ENCODE results near the gene ULK4.

The ULK4 gene

DNA sequence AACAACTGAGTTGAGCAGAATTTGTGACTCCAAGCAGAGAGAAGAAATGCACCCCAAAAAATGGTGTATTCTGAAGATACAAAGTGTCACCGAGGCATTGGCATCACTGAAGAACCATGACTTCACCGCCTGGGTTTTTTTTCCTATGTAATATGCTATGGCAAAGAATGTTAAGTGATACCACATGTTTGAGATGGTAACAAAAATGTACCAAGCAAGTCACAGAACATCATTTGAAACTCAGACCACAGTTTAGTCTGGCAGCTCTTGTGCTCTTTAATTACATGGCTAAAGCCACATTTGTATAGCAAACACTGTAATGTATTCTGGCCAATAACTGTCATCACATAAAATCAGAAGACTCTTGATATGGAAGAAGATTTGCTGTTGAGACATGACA lies 323.5 kb downstream of the ULK4 start:
- Histone ChIP-seq H3K27me3 (ENCODE audit: control insufficient read depth, low read length) (no peaks in the 10 kb centered on the region), H3K4me3 (ENCODE audit: low read length) (no peak overlapping the region)

DNA sequence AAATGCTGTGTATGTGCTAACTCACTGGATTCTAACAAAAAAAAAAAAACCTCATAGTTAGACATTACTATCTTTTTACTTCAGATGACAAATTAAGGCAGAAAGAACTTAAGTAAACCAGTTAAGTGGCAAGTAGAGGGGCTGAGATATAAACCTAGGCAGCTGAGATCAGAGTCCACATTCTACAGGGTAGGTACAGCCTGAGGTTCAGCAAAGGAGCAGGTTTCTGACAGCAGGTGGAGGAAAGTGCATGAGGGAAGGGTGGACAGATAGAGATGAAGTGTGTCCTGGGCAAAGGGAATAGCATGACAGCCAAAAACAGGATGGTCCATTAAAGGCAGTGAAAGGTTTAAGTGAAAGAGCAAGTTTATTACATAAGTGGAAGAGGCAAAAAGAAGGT lies 329.2 kb downstream of the ULK4 start:
- H3K27ac ChIP-seq (ENCODE audit: low read depth, low read length), result no peak overlapping the region
- H3K4me3 ChIP-seq (ENCODE audit: low read length), result no peak overlapping the region
- no peaks in the 10 kb centered on the region for H3F3A ChIP-seq (ENCODE audit: control insufficient read depth, insufficient read depth)
- no peak overlapping the region for H3K4me2 ChIP-seq (ENCODE audit: low read length)
- H3K9me2 ChIP-seq (replicated peaks; ENCODE audit: control insufficient read depth, low read length), result no peaks in the 10 kb centered on the region
- no peaks in the 10 kb centered on the region for H4K20me1 ChIP-seq (ENCODE audit: control insufficient read depth, insufficient read depth, low read depth, low read length)
- no peaks in the 10 kb centered on the region for H3K36me3 ChIP-seq (ENCODE audit: control insufficient read depth, low read length)
- no peak for TF ChIP-seq EZH2phosphoT487 (IDR thresholded peaks at IDR 0.05; ENCODE audit: borderline replicate concordance, low read length)
- TF ChIP-seq, protein P1, sequence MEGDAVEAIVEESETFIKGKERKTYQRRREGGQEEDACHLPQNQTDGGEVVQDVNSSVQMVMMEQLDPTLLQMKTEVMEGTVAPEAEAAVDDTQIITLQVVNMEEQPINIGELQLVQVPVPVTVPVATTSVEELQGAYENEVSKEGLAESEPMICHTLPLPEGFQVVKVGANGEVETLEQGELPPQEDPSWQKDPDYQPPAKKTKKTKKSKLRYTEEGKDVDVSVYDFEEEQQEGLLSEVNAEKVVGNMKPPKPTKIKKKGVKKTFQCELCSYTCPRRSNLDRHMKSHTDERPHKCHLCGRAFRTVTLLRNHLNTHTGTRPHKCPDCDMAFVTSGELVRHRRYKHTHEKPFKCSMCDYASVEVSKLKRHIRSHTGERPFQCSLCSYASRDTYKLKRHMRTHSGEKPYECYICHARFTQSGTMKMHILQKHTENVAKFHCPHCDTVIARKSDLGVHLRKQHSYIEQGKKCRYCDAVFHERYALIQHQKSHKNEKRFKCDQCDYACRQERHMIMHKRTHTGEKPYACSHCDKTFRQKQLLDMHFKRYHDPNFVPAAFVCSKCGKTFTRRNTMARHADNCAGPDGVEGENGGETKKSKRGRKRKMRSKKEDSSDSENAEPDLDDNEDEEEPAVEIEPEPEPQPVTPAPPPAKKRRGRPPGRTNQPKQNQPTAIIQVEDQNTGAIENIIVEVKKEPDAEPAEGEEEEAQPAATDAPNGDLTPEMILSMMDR (IDR thresholded peaks at IDR 0.05; ENCODE audit: low read depth, low read length, poor library complexity, severe bottlenecking), result no peak
- H3K79me2 ChIP-seq (ENCODE audit: control insufficient read depth, low read length), result no peaks in the 10 kb centered on the region
- no peaks in the 10 kb centered on the region for H3K9me3 ChIP-seq (ENCODE audit: control insufficient read depth, insufficient read depth, low read length)
- H3K4me1 ChIP-seq (ENCODE audit: control insufficient read depth, low read length), result no peaks in the 10 kb centered on the region
- H3K27me3 ChIP-seq (ENCODE audit: control insufficient read depth, low read length), result no peaks in the 10 kb centered on the region

More for the DNA sequence above, 323.5 kb downstream of the ULK4 start:
- H3K36me3 ChIP-seq (ENCODE audit: control insufficient read depth, low read length), result no peaks in the 10 kb centered on the region
- H4K20me1 ChIP-seq (ENCODE audit: control insufficient read depth, insufficient read depth, low read depth, low read length), result no peaks in the 10 kb centered on the region
- TF ChIP-seq, protein P1 (IDR thresholded peaks at IDR 0.05; ENCODE audit: low read depth, low read length, poor library complexity, severe bottlenecking), result no peak
- TF ChIP-seq EZH2phosphoT487 (IDR thresholded peaks at IDR 0.05; ENCODE audit: borderline replicate concordance, low read length), result no peak
- no peak overlapping the region for H3K4me2 ChIP-seq (ENCODE audit: low read length)
- no peaks in the 10 kb centered on the region for H3K79me2 ChIP-seq (ENCODE audit: control insufficient read depth, low read length)
- H3K27ac ChIP-seq (ENCODE audit: low read depth, low read length), result no peak overlapping the region
- no peaks in the 10 kb centered on the region for H3F3A ChIP-seq (ENCODE audit: control insufficient read depth, insufficient read depth)
- H3K9me2 ChIP-seq (replicated peaks; ENCODE audit: control insufficient read depth, low read length), result no peaks in the 10 kb centered on the region
- H3K4me1 ChIP-seq (ENCODE audit: control insufficient read depth, low read length), result no peaks in the 10 kb centered on the region
- no peaks in the 10 kb centered on the region for H3K9me3 ChIP-seq (ENCODE audit: control insufficient read depth, insufficient read depth, low read length)

DNA sequence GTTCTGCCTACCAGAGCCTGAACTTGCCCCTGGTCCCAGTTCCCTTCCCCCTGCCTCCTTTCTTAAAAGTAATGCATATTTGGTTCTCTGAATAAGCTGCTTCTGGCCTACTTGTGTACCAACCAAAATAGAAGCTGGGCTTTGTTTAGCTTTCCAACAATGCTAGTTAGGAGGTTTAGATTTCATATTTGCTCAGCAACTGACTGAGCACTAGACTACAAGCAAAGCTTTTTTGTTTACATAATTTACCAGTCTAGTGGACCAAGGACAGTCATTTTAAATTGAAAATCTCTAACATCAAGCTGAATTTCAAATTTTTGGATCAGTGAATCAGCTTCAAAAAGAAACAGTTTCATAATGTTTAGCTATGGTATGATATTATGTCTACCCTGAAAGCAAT lies 331.2 kb downstream of the ULK4 start:
- Histone ChIP-seq H3K4me2 (ENCODE audit: low read length) (no peak overlapping the region), H3F3A (ENCODE audit: control insufficient read depth, insufficient read depth) (no peaks in the 10 kb centered on the region), H3K36me3 (ENCODE audit: control insufficient read depth, low read length) (no peaks in the 10 kb centered on the region), H3K9me2 (replicated peaks; ENCODE audit: control insufficient read depth, low read length) (no peaks in the 10 kb centered on the region), H3K4me3 (ENCODE audit: low read length) (no peak overlapping the region), H3K27ac (ENCODE audit: low read depth, low read length) (no peak overlapping the region), H3K4me1 (ENCODE audit: control insufficient read depth, low read length) (no peaks in the 10 kb centered on the region), H3K27me3 (ENCODE audit: control insufficient read depth, low read length) (no peaks in the 10 kb centered on the region), H3K9me3 (ENCODE audit: control insufficient read depth, insufficient read depth, low read length) (no peaks in the 10 kb centered on the region), H4K20me1 (ENCODE audit: control insufficient read depth, insufficient read depth, low read depth, low read length) (no peaks in the 10 kb centered on the region), H3K79me2 (ENCODE audit: control insufficient read depth, low read length) (no peaks in the 10 kb centered on the region)
- TF ChIP-seq, protein P1 (IDR thresholded peaks at IDR 0.05; ENCODE audit: low read depth, low read length, poor library complexity, severe bottlenecking), result no peak
- no peak for TF ChIP-seq EZH2phosphoT487 (IDR thresholded peaks at IDR 0.05; ENCODE audit: borderline replicate concordance, low read length)

DNA sequence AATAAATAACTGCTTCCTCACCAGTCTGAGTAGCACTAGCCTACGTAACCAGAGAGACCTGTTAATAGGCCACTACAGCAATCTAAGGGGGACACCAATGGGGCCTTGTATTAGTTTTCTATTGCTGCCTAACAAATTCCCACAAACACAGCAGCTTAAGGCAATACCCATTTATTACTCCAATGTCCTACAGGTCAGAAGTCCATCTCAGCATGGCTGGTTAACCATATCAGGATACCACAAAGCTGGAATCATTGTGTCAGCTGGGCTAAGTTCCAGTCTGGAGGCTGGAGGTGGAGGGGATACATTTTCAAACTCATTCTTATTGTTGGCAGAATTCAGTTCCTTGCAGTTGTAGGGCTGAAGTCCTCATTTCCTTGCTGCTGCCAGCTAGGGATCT lies 331.9 kb downstream of the ULK4 start:
- Histone ChIP-seq H3K27me3 (ENCODE audit: control insufficient read depth, low read length) (no peaks in the 10 kb centered on the region), H4K20me1 (ENCODE audit: control insufficient read depth, insufficient read depth, low read depth, low read length) (no peaks in the 10 kb centered on the region), H3K4me2 (ENCODE audit: low read length) (no peak overlapping the region), H3K27ac (ENCODE audit: low read depth, low read length) (no peak overlapping the region), H3K4me3 (ENCODE audit: low read length) (no peak overlapping the region), H3K36me3 (ENCODE audit: control insufficient read depth, low read length) (no peaks in the 10 kb centered on the region), H3K9me2 (replicated peaks; ENCODE audit: control insufficient read depth, low read length) (no peaks in the 10 kb centered on the region), H3F3A (ENCODE audit: control insufficient read depth, insufficient read depth) (no peaks in the 10 kb centered on the region), H3K79me2 (ENCODE audit: control insufficient read depth, low read length) (no peaks in the 10 kb centered on the region), H3K4me1 (ENCODE audit: control insufficient read depth, low read length) (no peaks in the 10 kb centered on the region), H3K9me3 (ENCODE audit: control insufficient read depth, insufficient read depth, low read length) (no peaks in the 10 kb centered on the region)
- TF ChIP-seq EZH2phosphoT487 (IDR thresholded peaks at IDR 0.05; ENCODE audit: borderline replicate concordance, low read length), result no peak
- TF ChIP-seq, protein P1 (IDR thresholded peaks at IDR 0.05; ENCODE audit: low read depth, low read length, poor library complexity, severe bottlenecking), result no peak

All from DOHH2 (cell line).